NCI-H2081 treated with DMSO at 0.1 percent for 48 hours (cell line): ENCODE results near the gene ZNF614.
"Not testable (repeated sequence)": the region's sequence is repeated elsewhere in the genome, so short reads cannot be mapped to it uniquely, and the experiment has no call there.

Source experiments
- DNase-seq: peaks from one replicate; lab custom pipeline; 2025; lab: John Stamatoyannopoulos, UW

ZNF614 gene

GRCh38 chr19:51986309-51987291, 41.6 kb downstream of the ZNF614 start, which contains the start of gene ZNF350:
Gene ZNF350, minus strand, starts transcription at chr19:51986840. Its CDS starts 12,480 bp downstream, at chr19:51974360.
- no peak for DNase-seq

GRCh38 chr19:51983361-51983760, 44.8 kb downstream of the ZNF614 start:
- no peak for DNase-seq

- not testable (repeated sequence) for DNase-seq
Observed at GRCh38 chr19:51980926-51981325, 47.3 kb downstream of the ZNF614 start.

- DNase-seq, result no peak
Observed at GRCh38 chr19:51980116-51980736, 48.0 kb downstream of the ZNF614 start.

- no peak for DNase-seq
Observed at GRCh38 chr19:51978882-51979281, 49.3 kb downstream of the ZNF614 start.

GRCh38 chr19:51977346-51977745, 50.8 kb downstream of the ZNF614 start:
- no peak for DNase-seq

- DNase-seq, result no peak
Observed at GRCh38 chr19:51976852-51977251, 51.3 kb downstream of the ZNF614 start.

GRCh38 chr19:51975787-51976186, 52.4 kb downstream of the ZNF614 start:
- DNase-seq, result not testable (repeated sequence)

- DNase-seq, result no peak
Observed at GRCh38 chr19:51971624-51972023, 56.6 kb downstream of the ZNF614 start.

GRCh38 chr19:51970718-51971117, 57.5 kb downstream of the ZNF614 start:
- DNase-seq, result no peak

GRCh38 chr19:51965583-51965982, 62.6 kb downstream of the ZNF614 start:
- DNase-seq, result no peak
